Caki2 (cell line): ENCODE data around the gene PSTPIP2. TPM values are rescaled to one million over a fixed set of nuclear protein-coding genes. Genes with fewer than 3 reads are reported as not detected.
"Not testable (repeated sequence)": the region's sequence is repeated elsewhere in the genome, so short reads cannot be mapped to it uniquely, and the experiment has no call there.

ENCODE experiments used
- DNase-seq: peaks from one replicate; pipeline ENCODE4 v3.0.0-alpha.2; 2015; ENCODE audit warnings: low read depth
- in situ Hi-C: cut with HindIII; loops from 2 replicates; pipeline ENCODE4 v1.10.0; 2016; ENCODE audit warnings: low sequenced_read_pairs, low pct_unique_long_range_greater_than_20kb, mixed read lengths
- total RNA-seq: library from RNA; depleted of rRNA; stranded (reverse); fragments of >200 nt; shearing (Covaris generic); gene quantifications from 2 replicates; pipeline ENCODE4 v1.2.3, GENCODE V29; 2014; ENCODE audit warnings: low replicate concordance; rRNA removed

PSTPIP2 gene, protein sequence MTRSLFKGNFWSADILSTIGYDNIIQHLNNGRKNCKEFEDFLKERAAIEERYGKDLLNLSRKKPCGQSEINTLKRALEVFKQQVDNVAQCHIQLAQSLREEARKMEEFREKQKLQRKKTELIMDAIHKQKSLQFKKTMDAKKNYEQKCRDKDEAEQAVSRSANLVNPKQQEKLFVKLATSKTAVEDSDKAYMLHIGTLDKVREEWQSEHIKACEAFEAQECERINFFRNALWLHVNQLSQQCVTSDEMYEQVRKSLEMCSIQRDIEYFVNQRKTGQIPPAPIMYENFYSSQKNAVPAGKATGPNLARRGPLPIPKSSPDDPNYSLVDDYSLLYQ
- total RNA-seq: not detected in 2 replicates

DNA sequence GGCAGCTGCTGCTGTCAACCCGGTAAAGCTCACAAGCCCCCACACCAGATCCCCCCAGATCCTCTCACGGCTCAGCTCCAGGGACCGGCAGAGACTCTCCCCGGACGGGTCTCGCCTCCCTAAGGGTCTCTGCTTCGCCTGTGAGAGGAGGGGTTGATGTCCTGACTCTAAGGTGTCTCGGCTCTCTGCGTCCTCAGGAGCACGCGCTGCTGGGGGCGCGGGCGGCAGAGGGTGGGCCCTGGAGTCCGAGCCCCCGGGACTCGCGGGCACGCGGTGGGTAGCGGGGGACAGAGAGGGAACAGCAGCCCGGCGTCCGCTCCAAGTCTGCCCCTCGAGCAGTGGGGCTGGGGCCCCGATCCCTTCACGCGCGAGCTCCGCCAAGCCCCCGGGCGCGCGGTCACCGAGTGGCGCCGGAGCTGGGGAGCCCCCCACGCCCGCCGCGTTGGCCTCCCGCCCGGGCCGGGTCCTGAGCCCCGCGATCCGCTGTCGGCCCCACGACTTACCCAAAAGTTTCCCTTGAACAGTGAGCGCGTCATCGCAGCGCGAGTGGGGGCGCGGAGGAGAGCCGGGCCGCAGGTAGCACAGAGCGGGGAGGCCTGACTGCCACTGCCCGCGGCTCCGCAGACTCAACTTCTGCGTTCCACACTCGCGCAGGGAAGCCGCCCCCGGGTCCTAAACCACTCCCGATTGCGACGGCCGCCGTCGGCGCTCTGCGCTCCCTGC lies at the start of gene PSTPIP2:
PSTPIP2 (minus strand) TSS at position 608 of the 723 bp plus-strand sequence; CDS start at position 536, 72 bp downstream.
- in situ Hi-C loops: no loop called here
- DNase-seq: no peak

DNA sequence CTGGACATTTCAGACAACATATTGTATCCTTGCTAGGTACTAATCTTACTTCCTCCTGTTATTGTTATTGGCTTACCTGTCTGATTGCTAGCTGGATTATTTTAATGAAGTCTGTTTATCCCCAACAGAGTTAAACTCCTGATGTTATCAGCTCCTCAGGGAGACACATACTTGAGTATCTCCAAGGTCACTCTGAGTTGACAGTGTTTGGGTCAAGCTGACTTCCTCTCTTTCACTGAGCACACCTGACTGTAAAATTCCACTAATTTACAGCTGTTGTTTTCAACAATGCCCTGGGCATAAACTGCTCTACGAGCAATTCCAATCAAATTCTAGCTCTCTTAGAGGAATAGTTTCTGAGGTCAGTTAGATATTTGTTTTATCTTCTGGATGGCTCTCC lies 41.7 kb upstream of the PSTPIP2 start:
- in situ Hi-C loops: no loop called here

DNA sequence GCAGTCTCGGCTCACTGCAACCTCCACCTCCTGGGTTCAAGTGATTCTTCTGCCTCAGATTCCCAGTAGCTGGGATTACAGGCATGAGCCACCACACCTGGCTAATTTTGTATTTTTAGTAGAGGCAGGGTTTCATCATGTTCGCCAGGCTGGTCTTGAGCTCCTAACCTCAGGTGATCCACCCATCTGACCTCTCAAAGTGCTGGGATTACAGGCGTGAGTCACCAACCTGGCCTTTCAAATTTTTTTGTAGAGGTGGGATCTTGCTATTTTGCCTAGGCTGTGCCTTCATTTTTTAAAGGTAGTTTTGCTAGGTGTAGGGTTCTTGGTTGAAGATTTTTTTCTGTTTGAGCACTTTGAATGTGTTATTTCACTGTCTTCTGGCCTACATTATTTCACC lies 38.3 kb upstream of the PSTPIP2 start:
- in situ Hi-C loops: no loop called here

More for the DNA sequence above, 41.7 kb upstream of the PSTPIP2 start:
- no peak for DNase-seq

DNA sequence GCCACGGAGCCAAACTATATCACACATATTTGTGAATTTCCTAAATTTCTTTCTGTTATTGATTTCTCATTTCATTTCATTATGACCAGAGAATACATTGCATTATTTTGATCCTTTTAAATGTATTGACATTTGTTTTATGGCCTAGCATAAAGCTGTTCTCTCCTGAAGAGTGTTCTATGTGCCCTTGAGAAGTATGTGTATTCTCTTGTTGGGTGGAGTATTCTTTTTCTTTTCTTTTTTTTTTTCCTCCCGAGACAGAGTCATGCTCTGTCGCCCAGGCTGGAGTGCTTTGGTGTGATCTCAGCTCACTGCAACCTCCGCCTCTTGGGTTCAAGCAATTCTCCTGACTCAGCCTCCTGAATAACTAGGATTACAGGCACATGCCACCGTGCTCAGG lies 37.3 kb upstream of the PSTPIP2 start:
- in situ Hi-C loops: no loop called here
- DNase-seq: no peak

More for the DNA sequence above, 38.3 kb upstream of the PSTPIP2 start:
- no peak for DNase-seq

DNA sequence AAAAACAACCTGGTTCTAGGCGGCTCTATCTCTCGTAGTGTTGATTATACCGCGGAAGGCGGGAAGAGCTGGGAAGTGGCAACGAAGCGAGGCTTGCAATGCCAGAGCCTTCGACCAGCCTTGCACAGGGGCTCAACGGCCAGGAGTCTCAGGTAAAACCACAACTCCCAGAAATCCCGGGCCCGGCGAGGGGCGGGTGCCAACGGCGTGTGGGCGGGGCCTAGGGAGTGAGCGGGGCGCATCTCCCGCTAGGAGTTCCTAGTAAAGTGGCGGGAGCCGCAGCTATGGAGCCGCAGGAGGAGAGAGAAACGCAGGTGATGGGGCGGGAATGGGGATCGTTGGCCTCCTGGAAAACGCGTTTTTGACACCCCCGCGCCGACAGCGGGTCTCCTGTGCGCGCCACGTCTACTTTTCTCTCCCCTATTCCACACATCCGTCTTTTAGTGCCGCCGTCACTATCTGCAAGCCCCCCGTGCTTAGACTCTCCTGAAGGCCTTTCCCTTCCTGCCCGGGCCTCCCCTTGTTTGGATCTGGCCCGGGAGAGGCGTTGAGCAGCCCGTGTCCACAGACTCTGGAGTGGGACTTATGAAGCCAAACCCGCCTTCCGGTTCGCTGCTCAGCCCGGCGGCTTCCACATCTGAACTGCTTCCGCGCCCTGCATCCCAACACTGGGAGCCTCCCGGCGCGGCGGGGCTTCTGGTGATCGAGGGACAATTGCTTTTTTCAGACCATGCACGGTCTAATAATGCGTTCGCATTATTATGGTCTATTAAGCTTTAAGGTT lies 32.3 kb upstream of the PSTPIP2 start, which contains the start of gene HAUS1:
HAUS1 (plus strand) TSS at position 258 of the 784 bp plus-strand sequence; CDS start at position 285, 27 bp downstream.
- peak; percentile 75 for DNase-seq
- in situ Hi-C loops: no loop called here

DNA sequence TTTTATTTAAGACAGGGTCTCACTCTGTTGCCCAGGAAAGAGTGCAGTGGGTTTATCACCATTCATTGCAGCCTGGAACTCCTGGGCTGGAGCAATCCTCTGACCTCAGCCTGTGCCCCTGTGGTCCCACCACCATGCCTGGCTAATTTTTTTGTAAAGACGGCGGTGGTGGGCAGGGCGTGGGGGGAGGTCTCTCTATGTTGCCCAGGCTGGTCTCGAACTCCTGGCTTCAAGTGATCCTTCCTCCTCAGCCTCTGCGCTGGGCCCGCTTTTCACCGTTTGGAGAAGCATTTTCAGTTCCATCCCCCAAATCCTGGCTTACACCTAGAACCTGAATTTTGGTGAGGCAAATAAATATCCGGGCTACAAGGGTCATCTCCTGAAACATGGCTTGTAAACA lies 27.4 kb upstream of the PSTPIP2 start:
- DNase-seq: no peak
- in situ Hi-C loops: no loop called here

DNA sequence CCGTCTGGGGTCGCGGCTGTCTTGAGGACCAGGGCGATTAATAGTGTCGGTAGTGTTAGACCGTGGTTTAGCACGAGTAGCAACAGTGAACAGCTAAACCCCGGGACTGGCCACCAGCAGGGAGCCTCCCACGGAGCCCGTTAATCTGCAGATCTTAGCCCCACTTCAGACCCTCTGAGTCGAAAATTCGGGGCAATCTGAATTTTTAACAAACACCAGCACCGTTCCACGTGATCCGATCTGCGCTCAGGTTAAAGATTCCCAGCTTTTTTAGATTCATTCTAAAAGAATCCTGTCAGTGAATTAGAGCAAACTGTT lies 26.5 kb upstream of the PSTPIP2 start:
- DNase-seq: no peak
- in situ Hi-C loops: no loop called here

DNA sequence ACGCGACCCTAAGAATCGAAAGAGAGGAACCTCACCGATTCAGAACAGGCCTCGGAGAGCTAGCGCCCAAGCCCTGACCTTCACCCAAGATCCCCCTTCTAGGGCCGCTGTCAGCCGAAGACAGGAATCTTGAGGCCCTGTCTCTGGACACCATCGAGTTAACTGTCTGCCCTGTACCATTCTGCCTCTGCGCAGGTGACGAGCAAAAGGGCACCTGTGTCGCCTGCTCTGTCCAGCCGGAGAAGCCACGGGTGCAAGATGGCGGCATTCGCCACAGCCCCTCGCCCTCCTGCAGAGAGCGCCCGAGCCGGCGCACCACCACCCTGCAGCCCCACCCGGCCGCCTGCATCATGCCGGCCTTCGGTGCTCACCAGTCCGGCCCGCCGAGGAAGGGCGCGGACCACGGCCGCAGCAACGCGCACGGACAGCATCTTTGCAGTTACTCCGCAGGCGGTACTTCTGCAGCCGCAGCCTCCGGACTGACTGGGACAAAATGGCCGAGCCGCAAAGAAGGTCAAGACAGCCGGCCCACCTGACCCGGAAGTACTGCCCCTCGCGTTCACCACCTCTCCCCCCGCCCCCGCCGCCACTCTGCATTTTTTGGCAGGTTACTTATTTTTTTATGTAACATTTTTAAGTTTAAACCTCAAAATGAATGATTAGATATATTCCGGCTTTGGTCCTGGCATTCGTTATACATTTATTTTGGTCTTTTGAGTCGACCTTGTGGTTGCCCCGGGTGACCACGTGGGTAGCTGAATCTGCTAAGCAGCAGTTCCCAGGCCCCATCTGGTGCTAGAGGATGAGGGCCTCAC lies 25.9 kb upstream of the PSTPIP2 start, which contains the start of gene ATP5F1A:
ATP5F1A (minus strand) TSS at position 496 of the 815 bp plus-strand sequence; CDS start at position 431, 65 bp downstream.
- in situ Hi-C loops: no loop called here
- peak; percentile 79 for DNase-seq

DNA sequence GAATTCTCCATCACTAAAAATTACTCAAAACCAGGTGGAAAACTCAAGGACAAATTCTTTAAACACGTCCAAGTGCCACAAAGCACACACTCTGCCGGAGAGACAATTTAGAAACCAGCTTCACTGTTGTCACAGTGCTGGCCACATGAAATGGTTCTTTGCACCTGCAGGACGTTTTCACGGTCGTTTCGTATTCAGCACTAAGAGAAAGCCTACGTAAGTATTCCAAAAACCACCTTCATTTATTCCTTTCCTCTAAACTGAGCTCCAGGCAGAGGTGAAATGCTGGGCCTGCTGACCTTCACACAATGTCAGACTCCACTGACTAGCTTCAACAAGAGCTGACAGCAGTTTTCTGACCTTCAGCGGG lies 25.4 kb upstream of the PSTPIP2 start:
- in situ Hi-C loops: no loop called here

DNA sequence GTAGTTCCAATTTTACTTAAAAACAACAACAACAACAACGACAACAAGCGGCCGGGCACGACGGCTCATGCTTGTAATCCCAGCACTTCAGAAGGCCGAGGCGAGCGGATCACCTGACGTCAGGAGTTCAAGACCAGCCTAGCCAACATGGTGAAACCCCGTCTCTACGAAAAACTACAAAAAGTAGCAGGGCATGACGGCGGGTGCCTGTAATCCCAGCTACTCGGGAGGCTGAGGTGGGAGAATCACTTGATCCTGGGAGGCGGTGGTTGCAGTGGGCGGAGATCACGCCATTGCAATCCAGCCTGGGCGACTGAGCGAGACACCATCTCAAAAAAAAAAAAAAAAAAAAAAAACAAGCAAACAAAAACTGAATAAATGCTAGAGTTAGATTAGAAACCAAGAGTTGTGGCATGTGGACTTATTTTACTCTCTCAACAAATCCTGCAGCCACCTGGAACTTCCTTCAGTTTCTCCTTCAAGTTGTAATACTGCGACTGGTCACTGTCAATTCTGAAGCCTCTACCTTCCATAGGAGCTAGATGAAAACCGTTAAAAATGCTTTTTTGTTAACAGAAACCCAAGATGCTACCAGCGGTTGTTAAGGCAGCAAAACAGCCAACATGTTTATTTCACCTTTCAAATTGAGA lies 24.7 kb upstream of the PSTPIP2 start:
- in situ Hi-C loops: no loop called here
- DNase-seq: peak; percentile 12

More for the DNA sequence above, 25.4 kb upstream of the PSTPIP2 start:
- no peak for DNase-seq

DNA sequence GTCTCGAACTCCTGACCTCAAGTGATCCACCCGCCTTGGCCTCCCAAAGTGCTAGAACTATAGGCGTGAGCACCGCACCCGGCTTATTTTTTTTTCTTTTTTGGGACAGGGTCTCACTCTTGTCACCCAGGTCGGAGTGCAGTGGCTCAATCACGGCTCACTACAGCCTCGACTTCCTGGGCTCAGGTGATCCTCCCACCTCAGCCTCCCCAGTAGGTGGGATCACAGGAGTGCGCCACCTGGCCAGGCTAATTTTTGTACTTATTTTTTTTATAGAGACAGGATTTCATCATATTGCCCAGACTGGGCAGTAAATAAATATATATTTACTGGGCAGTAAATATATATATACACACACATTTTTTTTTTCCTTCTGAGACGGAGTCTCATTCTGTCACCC lies 23.5 kb upstream of the PSTPIP2 start:
- in situ Hi-C loops: no loop called here
- no peak for DNase-seq

DNA sequence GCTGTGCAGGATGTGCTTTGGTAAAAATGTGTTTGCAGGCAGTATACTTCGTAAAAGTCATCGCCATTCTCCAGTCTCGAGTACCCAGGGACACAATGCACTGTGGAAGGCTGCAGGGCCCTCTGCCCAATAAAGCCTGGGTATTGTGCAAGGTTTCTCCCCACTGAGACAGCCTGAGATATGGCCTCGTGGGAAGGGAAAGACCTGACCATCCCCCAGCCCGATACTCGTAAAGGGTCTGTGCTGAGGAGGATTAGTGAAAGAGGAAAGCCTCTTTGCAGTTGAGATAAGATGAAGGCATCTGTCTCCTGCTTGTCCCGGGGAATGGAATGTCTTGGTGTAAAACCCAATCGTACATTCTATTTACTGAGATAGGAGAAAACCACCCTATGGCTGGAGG lies 16.4 kb upstream of the PSTPIP2 start:
- in situ Hi-C loops: not testable (repeated sequence)

DNA sequence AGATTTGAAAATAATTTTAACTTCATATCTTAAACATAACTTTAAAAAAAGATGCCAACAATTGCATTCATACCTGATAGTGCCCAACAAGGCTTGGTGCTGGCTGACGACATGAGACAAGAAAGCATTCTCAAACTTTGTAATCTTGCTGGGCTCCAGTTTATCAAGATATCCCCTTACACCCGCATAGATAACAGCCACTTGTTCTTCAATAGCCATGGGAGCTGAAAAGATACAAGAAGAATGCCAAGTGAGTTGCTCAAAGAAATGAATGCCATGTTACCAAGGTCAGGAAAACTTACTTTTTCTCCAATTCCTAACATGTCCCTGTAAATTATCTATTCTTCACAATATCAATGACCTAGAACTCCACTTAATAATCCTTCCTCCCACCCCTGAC lies 12.4 kb upstream of the PSTPIP2 start:
- no peak for DNase-seq
- in situ Hi-C loops: no loop called here

More for the DNA sequence above, 16.4 kb upstream of the PSTPIP2 start:
- not testable (repeated sequence) for DNase-seq

DNA sequence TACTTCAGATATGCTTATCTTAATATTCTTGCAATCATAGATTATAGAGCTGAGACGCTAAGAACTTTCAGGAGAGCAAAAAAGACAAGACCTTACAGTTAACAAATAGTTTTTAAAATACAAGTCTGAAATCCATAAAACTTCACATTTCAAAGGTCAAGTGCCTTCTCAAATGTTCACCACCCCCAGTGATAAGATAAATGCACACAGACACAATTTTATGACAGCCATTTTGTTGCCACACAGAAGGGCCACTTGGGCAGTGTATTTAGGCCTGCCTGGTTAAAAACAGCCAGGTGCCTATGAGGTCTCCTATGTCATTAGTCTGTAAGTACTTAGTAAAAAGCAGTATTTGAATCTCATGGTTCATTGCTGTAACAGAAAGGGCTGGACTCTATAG lies 8.1 kb upstream of the PSTPIP2 start:
- DNase-seq: no peak
- in situ Hi-C loops: no loop called here

DNA sequence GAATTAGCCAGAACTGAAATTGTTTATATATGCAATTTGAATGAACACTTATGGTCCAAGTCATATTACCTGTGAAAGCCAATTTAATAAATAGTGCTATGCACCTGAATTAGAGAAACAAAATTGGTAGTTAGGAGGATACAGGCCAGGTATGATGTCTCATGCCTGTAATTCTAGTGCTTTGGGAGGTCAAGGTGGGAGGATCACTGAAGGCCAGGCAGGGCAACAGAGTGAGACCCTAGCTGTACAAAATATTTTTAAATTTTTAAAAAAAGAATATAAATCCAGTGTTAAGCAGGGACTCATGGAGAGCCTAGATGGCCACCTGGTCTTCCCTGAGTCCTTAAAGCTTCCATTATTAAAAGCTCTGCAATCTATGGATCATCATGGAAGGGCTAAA lies 7.3 kb upstream of the PSTPIP2 start:
- no peak for DNase-seq
- in situ Hi-C loops: no loop called here

DNA sequence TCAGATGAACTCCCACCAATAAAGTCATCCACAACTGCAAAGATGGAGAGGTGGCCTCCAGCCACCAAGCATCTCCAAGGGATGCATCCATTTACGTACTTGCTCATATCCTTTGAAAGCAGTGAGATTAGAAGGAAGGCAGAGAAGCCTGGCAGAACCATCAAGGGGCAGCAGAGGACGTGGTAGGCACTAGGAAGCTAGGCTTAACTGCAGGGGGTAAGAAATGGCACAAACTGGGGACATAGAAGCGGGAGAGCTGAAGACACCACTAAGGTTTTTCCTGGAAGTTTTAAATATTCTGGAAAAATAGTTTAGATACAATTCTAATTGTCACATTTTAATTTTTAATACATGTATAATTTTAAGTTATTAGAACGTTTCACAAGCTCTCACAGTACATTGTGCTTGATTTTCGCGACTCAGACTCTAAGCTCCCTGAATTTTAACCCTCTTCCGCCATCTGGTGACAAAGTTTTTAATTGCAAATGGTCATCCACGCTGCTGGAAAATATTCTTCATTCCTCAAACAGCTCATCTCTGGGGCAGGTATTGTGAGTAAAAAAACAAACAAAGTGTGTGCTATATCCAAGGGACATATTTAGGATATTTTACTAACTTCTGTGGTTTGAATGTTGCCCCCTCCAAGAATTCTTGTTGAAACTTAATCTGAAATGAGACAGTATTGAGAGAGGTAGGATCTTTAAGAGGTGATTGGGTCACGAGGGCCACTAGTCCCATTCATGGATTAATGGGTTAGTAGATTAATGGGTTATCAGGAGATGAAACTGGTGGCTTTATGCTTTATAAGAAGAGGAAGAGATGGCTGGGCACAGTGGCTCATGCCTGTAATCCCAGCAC lies 1.6 kb upstream of the PSTPIP2 start:
- peak; percentile 56 for DNase-seq
- in situ Hi-C loops: no loop called here

DNA sequence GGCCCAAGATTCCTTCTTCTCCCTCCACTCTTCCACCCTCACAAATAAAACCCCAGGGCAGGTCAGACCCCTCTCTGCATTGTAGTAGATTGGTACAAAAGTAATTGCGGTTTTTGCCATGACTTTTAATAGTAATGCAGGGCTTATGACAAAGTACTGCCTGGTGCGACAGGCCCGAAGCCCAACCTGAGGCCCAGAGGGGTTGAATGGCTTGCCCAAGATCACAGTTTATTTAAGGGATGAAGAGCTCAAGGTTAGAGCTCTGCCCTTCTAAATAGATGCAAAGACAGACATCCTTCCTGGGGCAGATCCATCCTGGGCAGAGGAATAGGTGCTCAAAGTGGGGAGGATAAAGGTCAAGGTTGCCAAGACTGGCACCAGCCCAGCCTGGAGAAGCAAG lies 899 bp upstream of the PSTPIP2 start:
- in situ Hi-C loops: no loop called here
- no peak for DNase-seq
